ENCODE results near the gene RGL4.
"Not testable (repeated sequence)": the region's sequence is repeated elsewhere in the genome, so short reads cannot be mapped to it uniquely, and the experiment has no call there.

RGL4 gene

GRCh38 chr22:23698673-23699235, 7.9 kb downstream of the RGL4 start:
- no peak for FAIRE-seq

GRCh38 chr22:23700706-23701105, 9.9 kb downstream of the RGL4 start:
- FAIRE-seq = no peak

- no peak for FAIRE-seq
Measured at GRCh38 chr22:23704062-23704461, 13.2 kb downstream of the RGL4 start.

GRCh38 chr22:23704829-23705228, 14.0 kb downstream of the RGL4 start:
- no peak for FAIRE-seq

GRCh38 chr22:23705358-23705757, 14.5 kb downstream of the RGL4 start:
- FAIRE-seq = no peak

GRCh38 chr22:23708270-23708669, 17.5 kb downstream of the RGL4 start:
- no peak for FAIRE-seq

- FAIRE-seq = no peak
Measured at GRCh38 chr22:23709107-23709506, 18.3 kb downstream of the RGL4 start.

GRCh38 chr22:23712256-23712655, 21.4 kb downstream of the RGL4 start:
- no peak for FAIRE-seq

GRCh38 chr22:23713696-23714595, 23.1 kb downstream of the RGL4 start:
- no peak for FAIRE-seq

- FAIRE-seq = no peak
Measured at GRCh38 chr22:23714596-23715578, 24.1 kb downstream of the RGL4 start.

- no peak for FAIRE-seq
Measured at GRCh38 chr22:23715806-23716375, 25.1 kb downstream of the RGL4 start.

- FAIRE-seq = no peak
Measured at GRCh38 chr22:23716811-23717801, 26.3 kb downstream of the RGL4 start.

GRCh38 chr22:23718371-23719165, 27.8 kb downstream of the RGL4 start:
- FAIRE-seq = no peak

- FAIRE-seq = no peak
Measured at GRCh38 chr22:23720855-23721254, 30.0 kb downstream of the RGL4 start.

- no peak for FAIRE-seq
Measured at GRCh38 chr22:23722160-23722559, 31.3 kb downstream of the RGL4 start.

- no peak for FAIRE-seq
Measured at GRCh38 chr22:23722724-23723123, 31.9 kb downstream of the RGL4 start.

- not testable (repeated sequence) for FAIRE-seq
Measured at GRCh38 chr22:23728108-23728507, 37.3 kb downstream of the RGL4 start.

GRCh38 chr22:23737696-23738095, 46.9 kb downstream of the RGL4 start:
- FAIRE-seq = no peak

- no peak for FAIRE-seq
Measured at GRCh38 chr22:23742505-23743264, 51.9 kb downstream of the RGL4 start.

- FAIRE-seq = no peak
Measured at GRCh38 chr22:23743303-23743705, 52.5 kb downstream of the RGL4 start.

Measured in G401.6 (cell line).